ENCODE measurements around the gene FHIT.
A peak's percentile ranks its signal among the peaks of the same experiment; 100 is the strongest.

The FHIT gene

GRCh38 chr3:59995563-59995962 is 1255.7 kb downstream of the FHIT start:
- Mint-ChIP-seq H3K4me1 (peaks cover 49% of the 10 kb centered on the region), H3K36me3 (ENCODE audit: low read depth) (no peaks in the 10 kb centered on the region), H3K27me3 (no peaks in the 10 kb centered on the region), H3K4me3 (no peak overlapping the region), H3K27ac (no peak overlapping the region), H3K9me3 (no peaks in the 10 kb centered on the region)
- no peak for DNase-seq
- peak; percentile 55 for ATAC-seq

GRCh38 chr3:59994732-59995304 is 1256.4 kb downstream of the FHIT start:
- Mint-ChIP-seq H3K4me3 (no peak overlapping the region), H3K36me3 (ENCODE audit: low read depth) (no peaks in the 10 kb centered on the region), H3K27me3 (no peaks in the 10 kb centered on the region), H3K4me1 (peaks cover 49% of the 10 kb centered on the region), H3K9me3 (no peaks in the 10 kb centered on the region), H3K27ac (no peak overlapping the region)
- ATAC-seq (no peak), DNase-seq (no peak)

- DNase-seq, result no peak
- H3K27ac Mint-ChIP-seq, result no peak overlapping the region
- peaks cover 58% of the 10 kb centered on the region for H3K4me1 Mint-ChIP-seq
- H3K9me3 Mint-ChIP-seq, result no peaks in the 10 kb centered on the region
- H3K27me3 Mint-ChIP-seq, result no peaks in the 10 kb centered on the region
- H3K4me3 Mint-ChIP-seq, result no peak overlapping the region
- H3K36me3 Mint-ChIP-seq (ENCODE audit: low read depth), result no peaks in the 10 kb centered on the region
- peak; percentile 71 for ATAC-seq
Measured at GRCh38 chr3:59992578-59992977, 1258.7 kb downstream of the FHIT start.

- DNase-seq (no peak), ATAC-seq (no peak)
- no peaks in the 10 kb centered on the region for H3K27me3 Mint-ChIP-seq
- no peak overlapping the region for H3K27ac Mint-ChIP-seq
- no peak overlapping the region for H3K4me3 Mint-ChIP-seq
- H3K4me1 Mint-ChIP-seq, result peaks cover 53% of the 10 kb centered on the region
- H3K36me3 Mint-ChIP-seq (ENCODE audit: low read depth), result no peaks in the 10 kb centered on the region
- H3K9me3 Mint-ChIP-seq, result no peaks in the 10 kb centered on the region
Measured at GRCh38 chr3:59990915-59991314, 1260.3 kb downstream of the FHIT start.

GRCh38 chr3:59982510-59982909 is 1268.7 kb downstream of the FHIT start:
- Mint-ChIP-seq H3K9me3 (peaks cover 13% of the 10 kb centered on the region), H3K27me3 (no peaks in the 10 kb centered on the region), H3K4me3 (no peak overlapping the region), H3K36me3 (ENCODE audit: low read depth) (peaks cover 8% of the 10 kb centered on the region), H3K27ac (no peak overlapping the region), H3K4me1 (peaks cover 49% of the 10 kb centered on the region)
- ATAC-seq (no peak), DNase-seq (no peak)

- Mint-ChIP-seq H3K36me3 (ENCODE audit: low read depth) (peaks cover 8% of the 10 kb centered on the region), H3K27ac (no peak overlapping the region), H3K4me1 (peaks cover 44% of the 10 kb centered on the region), H3K27me3 (no peaks in the 10 kb centered on the region), H3K4me3 (no peak overlapping the region), H3K9me3 (peaks cover 16% of the 10 kb centered on the region)
- DNase-seq (no peak), ATAC-seq (no peak)
Measured at GRCh38 chr3:59981377-59981776, 1269.9 kb downstream of the FHIT start.

- peak overlapping the region; percentile 84 for H3K27ac Mint-ChIP-seq
- peaks cover 37% of the 10 kb centered on the region for H3K4me1 Mint-ChIP-seq
- no peaks in the 10 kb centered on the region for H3K27me3 Mint-ChIP-seq
- peaks cover 16% of the 10 kb centered on the region for H3K9me3 Mint-ChIP-seq
- no peak overlapping the region for H3K4me3 Mint-ChIP-seq
- ATAC-seq (no peak), DNase-seq (no peak)
- peaks cover 8% of the 10 kb centered on the region for H3K36me3 Mint-ChIP-seq (ENCODE audit: low read depth)
Measured at GRCh38 chr3:59980576-59980975, 1270.7 kb downstream of the FHIT start.

GRCh38 chr3:59979542-59979941 is 1271.7 kb downstream of the FHIT start:
- H3K36me3 Mint-ChIP-seq (ENCODE audit: low read depth), result peaks cover 2% of the 10 kb centered on the region
- peaks cover 35% of the 10 kb centered on the region for H3K4me1 Mint-ChIP-seq
- no peaks in the 10 kb centered on the region for H3K27me3 Mint-ChIP-seq
- H3K9me3 Mint-ChIP-seq, result peaks cover 9% of the 10 kb centered on the region
- peak; percentile 88 for ATAC-seq
- no peak for DNase-seq
- peak overlapping the region; percentile 28 for H3K4me3 Mint-ChIP-seq
- H3K27ac Mint-ChIP-seq, result peak overlapping the region; percentile 84

- H3K9me3 Mint-ChIP-seq, result peaks cover 7% of the 10 kb centered on the region
- H3K27ac Mint-ChIP-seq, result peak overlapping the region; percentile 84
- no peaks in the 10 kb centered on the region for H3K27me3 Mint-ChIP-seq
- H3K4me1 Mint-ChIP-seq, result peaks cover 35% of the 10 kb centered on the region
- ATAC-seq (peak; percentile 88), DNase-seq (peak; percentile 28)
- H3K36me3 Mint-ChIP-seq (ENCODE audit: low read depth), result peaks cover under 1% of the 10 kb centered on the region
- H3K4me3 Mint-ChIP-seq, result peak overlapping the region; percentile 16
Measured at GRCh38 chr3:59978979-59979378, 1272.3 kb downstream of the FHIT start.

- H3K9me3 Mint-ChIP-seq, result peaks cover 15% of the 10 kb centered on the region
- H3K4me1 Mint-ChIP-seq, result peaks cover 2% of the 10 kb centered on the region
- ATAC-seq (no peak), DNase-seq (no peak)
- no peak overlapping the region for H3K27ac Mint-ChIP-seq
- H3K27me3 Mint-ChIP-seq, result no peaks in the 10 kb centered on the region
- no peak overlapping the region for H3K4me3 Mint-ChIP-seq
- no peaks in the 10 kb centered on the region for H3K36me3 Mint-ChIP-seq (ENCODE audit: low read depth)
Measured at GRCh38 chr3:59970796-59971195, 1280.5 kb downstream of the FHIT start.

GRCh38 chr3:59970376-59970775 is 1280.9 kb downstream of the FHIT start:
- H3K27me3 Mint-ChIP-seq, result no peaks in the 10 kb centered on the region
- no peaks in the 10 kb centered on the region for H3K36me3 Mint-ChIP-seq (ENCODE audit: low read depth)
- DNase-seq (no peak), ATAC-seq (no peak)
- H3K9me3 Mint-ChIP-seq, result peaks cover 15% of the 10 kb centered on the region
- peaks cover 2% of the 10 kb centered on the region for H3K4me1 Mint-ChIP-seq
- no peak overlapping the region for H3K4me3 Mint-ChIP-seq
- no peak overlapping the region for H3K27ac Mint-ChIP-seq

- Mint-ChIP-seq H3K9me3 (peaks cover 8% of the 10 kb centered on the region), H3K27ac (no peak overlapping the region), H3K4me3 (no peak overlapping the region), H3K4me1 (peaks cover 2% of the 10 kb centered on the region), H3K27me3 (no peaks in the 10 kb centered on the region), H3K36me3 (ENCODE audit: low read depth) (no peaks in the 10 kb centered on the region)
- DNase-seq, result no peak
- no peak for ATAC-seq
Measured at GRCh38 chr3:59968513-59969045, 1282.7 kb downstream of the FHIT start.

- no peaks in the 10 kb centered on the region for H3K36me3 Mint-ChIP-seq (ENCODE audit: low read depth)
- no peak overlapping the region for H3K4me3 Mint-ChIP-seq
- no peak overlapping the region for H3K27ac Mint-ChIP-seq
Measured at GRCh38 chr3:59963676-59964075, 1287.6 kb downstream of the FHIT start.

GRCh38 chr3:59957150-59957549 is 1294.1 kb downstream of the FHIT start:
- Mint-ChIP-seq H3K4me1 (peaks cover 2% of the 10 kb centered on the region), H3K4me3 (no peak overlapping the region), H3K9me3 (peaks cover 11% of the 10 kb centered on the region), H3K27me3 (no peaks in the 10 kb centered on the region), H3K27ac (no peak overlapping the region), H3K36me3 (ENCODE audit: low read depth) (peaks cover 5% of the 10 kb centered on the region)
- no peak for ATAC-seq
- DNase-seq, result no peak

More at GRCh38 chr3:59963676-59964075, 1287.6 kb downstream of the FHIT start:
- Mint-ChIP-seq H3K27me3 (no peaks in the 10 kb centered on the region), H3K4me1 (peaks cover 2% of the 10 kb centered on the region), H3K9me3 (peaks cover 11% of the 10 kb centered on the region)
- DNase-seq, result no peak
- ATAC-seq, result no peak

- peaks cover 5% of the 10 kb centered on the region for H3K36me3 Mint-ChIP-seq (ENCODE audit: low read depth)
- H3K27ac Mint-ChIP-seq, result peak overlapping the region; percentile 0
- ATAC-seq, result no peak
Measured at GRCh38 chr3:59953104-59953503, 1298.1 kb downstream of the FHIT start.

More at GRCh38 chr3:59953104-59953503, 1298.1 kb downstream of the FHIT start:
- Mint-ChIP-seq H3K4me3 (no peak overlapping the region), H3K4me1 (peaks cover 2% of the 10 kb centered on the region), H3K9me3 (peaks cover 10% of the 10 kb centered on the region), H3K27me3 (peaks cover 2% of the 10 kb centered on the region)
- no peak for DNase-seq
